ENCODE results near the gene FMN2. TPM values are rescaled to one million over a fixed set of nuclear protein-coding genes. Genes with fewer than 3 reads are reported as not detected.

Gene FMN2
- total RNA-seq, 1 experiment from 2014 or later = 0.59 TPM

GRCh38 chr1:240478536-240478935, 386.9 kb downstream of the FMN2 start:
- no peak for TF ChIP-seq CTCF (conservative IDR thresholded peaks at IDR 0.05)
- no peaks in the 10 kb centered on the region for H3K79me1 ChIP-seq (ENCODE audit: insufficient read depth, low read depth, low read length, poor library complexity, severe bottlenecking)
- no peak overlapping the region for H2AFZ ChIP-seq (ENCODE audit: low read length)
- DNase-seq = no peak
- no peaks in the 10 kb centered on the region for H3K9me3 ChIP-seq (ENCODE audit: control insufficient read depth, low read depth, low read length)
- no peak overlapping the region for H4K8ac ChIP-seq (replicated peaks; ENCODE audit: insufficient read length, low read depth, low read length)
- H3K56ac ChIP-seq (ENCODE audit: insufficient read length, low read depth, low read length) = no peak overlapping the region
- no CpG with 5 or more reads among the region's 6 CpGs for WGBS (ENCODE audit: extremely low coverage, insufficient read length, low lambda C conversion rate)
- H3K23ac ChIP-seq (ENCODE audit: insufficient read length, low read depth, low read length) = no peak overlapping the region
- H3K9ac ChIP-seq (ENCODE audit: extremely low read depth, insufficient read length, low read length) = no peak overlapping the region
- H2BK15ac ChIP-seq (ENCODE audit: low read depth, low read length) = no peak overlapping the region
- no peaks in the 10 kb centered on the region for H4K20me1 ChIP-seq (ENCODE audit: control insufficient read depth, insufficient read depth, insufficient read length)
- no peaks in the 10 kb centered on the region for H3K23me2 ChIP-seq (ENCODE audit: insufficient read length, low read depth, low read length, poor library complexity, severe bottlenecking)
- no peak overlapping the region for H2AK5ac ChIP-seq (ENCODE audit: insufficient read length, low read length)
- no peaks in the 10 kb centered on the region for H3K27me3 ChIP-seq (ENCODE audit: insufficient read depth, low read length)
- H3K36me3 Mint-ChIP-seq (ENCODE audit: insufficient read depth in 1 of 3, low read depth in 3 of 3) = no peaks in the 10 kb centered on the region
- no peak overlapping the region for H4K5ac ChIP-seq (ENCODE audit: insufficient read length, low read depth, low read length)
- no peaks in the 10 kb centered on the region for H3K4me1 ChIP-seq (ENCODE audit: insufficient read depth, low read length)
- H2BK20ac ChIP-seq (ENCODE audit: low read depth, low read length, poor library complexity, severe bottlenecking) = no peak overlapping the region
- no peak overlapping the region for H3T11ph ChIP-seq (ENCODE audit: low read length)
- no peak overlapping the region for H4K91ac ChIP-seq (ENCODE audit: insufficient read length, low read depth, low read length)
- no peak overlapping the region for H3K27ac ChIP-seq (ENCODE audit: insufficient read length, low read depth, low read length)
- 0 out of 4 replicates have a peak, but pooled peaks cover 0 to 3% of the 10 kb centered on the region in 2 experiments for H3K4me1 Mint-ChIP-seq
- H3K18ac ChIP-seq (ENCODE audit: insufficient read length, low read depth, low read length) = no peak overlapping the region
- H2BK120ac ChIP-seq (ENCODE audit: low read depth, low read length, poor library complexity, severe bottlenecking) = no peak overlapping the region
- H3K14ac ChIP-seq (ENCODE audit: insufficient read depth, low read length) = no peak overlapping the region
- H3K27ac Mint-ChIP-seq = no peak overlapping the region
- no peaks in the 10 kb centered on the region for H3K27me3 Mint-ChIP-seq (ENCODE audit: low read depth)
- no peak overlapping the region for H2BK5ac ChIP-seq (ENCODE audit: insufficient read length, low read length)
- no peak overlapping the region for H3K4ac ChIP-seq (ENCODE audit: low read depth, low read length)
- H3K4me3 Mint-ChIP-seq = no peak overlapping the region
- H3K9me3 Mint-ChIP-seq = no peaks in the 10 kb centered on the region
- H2BK12ac ChIP-seq (ENCODE audit: insufficient read length, low read depth, low read length) = no peak overlapping the region
- no peaks in the 10 kb centered on the region for H3K79me2 ChIP-seq (ENCODE audit: insufficient read depth, low read length)
- no peak overlapping the region for H3K4me2 ChIP-seq (ENCODE audit: insufficient read depth, insufficient read length, low read length)
